ENCODE measurements around the gene SPEF2. TPM values are rescaled to one million over a fixed set of nuclear protein-coding genes. Genes with fewer than 3 reads are reported as not detected.

Gene SPEF2
- total and polyA plus RNA-seq, 10 of the 15 experiments (the other 5 are each of a cell fraction or from before 2014, with no cell fraction given): 0.03 to 2.0 (median 0.07) TPM; not detected in 3

DNA sequence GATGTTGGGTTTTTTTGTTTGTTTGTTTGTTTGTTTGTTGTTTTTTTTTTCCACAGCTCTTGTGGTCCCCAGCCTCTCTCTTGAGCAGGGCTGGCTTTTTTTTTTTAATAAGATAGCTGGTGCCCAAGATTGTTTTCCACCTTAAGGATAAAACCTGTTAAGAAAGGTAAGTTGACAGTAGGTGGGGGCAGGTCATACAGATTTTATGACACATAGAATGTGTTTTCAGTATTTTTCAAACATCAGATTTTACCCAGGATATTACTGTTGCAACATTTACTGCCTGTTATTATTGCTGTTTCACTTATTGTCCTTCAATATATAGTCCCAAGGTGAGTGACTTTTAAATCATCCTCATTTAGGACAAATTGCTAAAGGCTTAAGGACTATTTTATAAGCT lies 235.1 kb downstream of the SPEF2 start:
- Histone ChIP-seq H4K20me1 (ENCODE audit: control insufficient read depth, insufficient read depth) (no peaks in the 10 kb centered on the region), H2AFZ (ENCODE audit: control insufficient read depth, low read depth, low read length) (no peak overlapping the region), H3K27ac (ENCODE audit: control insufficient read depth, insufficient read depth) (no peak overlapping the region), H3K4me3 (no peak overlapping the region), H3K79me2 (ENCODE audit: control insufficient read depth, insufficient read depth, low read length) (no peaks in the 10 kb centered on the region), H3K27me3 (replicated peaks in 1 of 2; ENCODE audit: control insufficient read depth in 2 of 2, insufficient read depth in 2 of 2, low read length in 1 of 2) (no peaks in the 10 kb centered on the region), H3K4me2 (ENCODE audit: control insufficient read depth, insufficient read depth) (no peak overlapping the region), H3K36me3 (ENCODE audit: control insufficient read depth in 2 of 2, insufficient read depth in 2 of 2, low read length in 1 of 2) (no peaks in the 10 kb centered on the region), H3K9me3 (replicated peaks; ENCODE audit: control insufficient read depth, insufficient read depth, low read length) (no peaks in the 10 kb centered on the region; the same call in 2 of the 3 replicates), H3K4me1 (ENCODE audit: control insufficient read depth, insufficient read depth, low read length) (peaks cover 18% of the 10 kb centered on the region), H3K9ac (ENCODE audit: control insufficient read depth, insufficient read depth, low read length) (no peak overlapping the region)
- BruUV-seq (replicated peaks): no TSS peak
- CTCF ChIA-PET: interaction anchor here (0.8 to 2.4 kb wide), 5 partner anchors 10 to 72 kb away, joined by 4 to 9 read pairs (median 4); no protein-coding TSS in a partner anchor
- RAD21 ChIA-PET (ENCODE audit: unreplicated experiment): interaction anchor here (0.7 to 2.6 kb wide), 11 partner anchors 10 to 72 kb away, joined by 3 to 12 read pairs (median 3); no protein-coding TSS in a partner anchor
- in situ Hi-C loops (cut with MboI) (no loop called here), intact Hi-C loops (cut with micrococcal nuclease; ENCODE audit: unreplicated experiment) (loop anchor here (2.0 to 5.0 kb wide), 2 partner anchors 72 to 75 kb away; no protein-coding TSS in a partner anchor)
- no peak for DNase-seq (ENCODE audit: low read depth, low spot score)
- FAIRE-seq: no peak
- SMC1A ChIA-PET (ENCODE audit: uncharacterized antibody, unreplicated experiment): interaction anchor here (0.6 to 15.1 kb wide), 6 partner anchors 11 to 667 kb away, joined by 3 to 238 read pairs (median 8); no protein-coding TSS in a partner anchor
- POLR2A ChIA-PET: interaction anchor here (0.5 to 1.0 kb wide), 3 partner anchors 53 to 549 kb away, joined by 3 read pairs; no protein-coding TSS in a partner anchor
- no peak for ATAC-seq
- TF ChIP-seq, protein P1, sequence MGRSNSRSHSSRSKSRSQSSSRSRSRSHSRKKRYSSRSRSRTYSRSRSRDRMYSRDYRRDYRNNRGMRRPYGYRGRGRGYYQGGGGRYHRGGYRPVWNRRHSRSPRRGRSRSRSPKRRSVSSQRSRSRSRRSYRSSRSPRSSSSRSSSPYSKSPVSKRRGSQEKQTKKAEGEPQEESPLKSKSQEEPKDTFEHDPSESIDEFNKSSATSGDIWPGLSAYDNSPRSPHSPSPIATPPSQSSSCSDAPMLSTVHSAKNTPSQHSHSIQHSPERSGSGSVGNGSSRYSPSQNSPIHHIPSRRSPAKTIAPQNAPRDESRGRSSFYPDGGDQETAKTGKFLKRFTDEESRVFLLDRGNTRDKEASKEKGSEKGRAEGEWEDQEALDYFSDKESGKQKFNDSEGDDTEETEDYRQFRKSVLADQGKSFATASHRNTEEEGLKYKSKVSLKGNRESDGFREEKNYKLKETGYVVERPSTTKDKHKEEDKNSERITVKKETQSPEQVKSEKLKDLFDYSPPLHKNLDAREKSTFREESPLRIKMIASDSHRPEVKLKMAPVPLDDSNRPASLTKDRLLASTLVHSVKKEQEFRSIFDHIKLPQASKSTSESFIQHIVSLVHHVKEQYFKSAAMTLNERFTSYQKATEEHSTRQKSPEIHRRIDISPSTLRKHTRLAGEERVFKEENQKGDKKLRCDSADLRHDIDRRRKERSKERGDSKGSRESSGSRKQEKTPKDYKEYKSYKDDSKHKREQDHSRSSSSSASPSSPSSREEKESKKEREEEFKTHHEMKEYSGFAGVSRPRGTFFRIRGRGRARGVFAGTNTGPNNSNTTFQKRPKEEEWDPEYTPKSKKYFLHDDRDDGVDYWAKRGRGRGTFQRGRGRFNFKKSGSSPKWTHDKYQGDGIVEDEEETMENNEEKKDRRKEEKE (IDR thresholded peaks at IDR 0.05): no peak
- no peak for TF ChIP-seq POLR2AphosphoS2 (IDR thresholded peaks at IDR 0.05; ENCODE audit: low read depth, low read length)
- TF ChIP-seq ZNF217 (IDR thresholded peaks at IDR 0.05): no peak
